Measurements from ENCODE around the gene SLC11A2.
"Not testable (repeated sequence)": the region's sequence is repeated elsewhere in the genome, so short reads cannot be mapped to it uniquely, and the experiment has no call there.

Gene SLC11A2

GRCh38 chr12:51025338-51025835, 797 bp downstream of the SLC11A2 start:
- no peak for DNase-seq

DNA sequence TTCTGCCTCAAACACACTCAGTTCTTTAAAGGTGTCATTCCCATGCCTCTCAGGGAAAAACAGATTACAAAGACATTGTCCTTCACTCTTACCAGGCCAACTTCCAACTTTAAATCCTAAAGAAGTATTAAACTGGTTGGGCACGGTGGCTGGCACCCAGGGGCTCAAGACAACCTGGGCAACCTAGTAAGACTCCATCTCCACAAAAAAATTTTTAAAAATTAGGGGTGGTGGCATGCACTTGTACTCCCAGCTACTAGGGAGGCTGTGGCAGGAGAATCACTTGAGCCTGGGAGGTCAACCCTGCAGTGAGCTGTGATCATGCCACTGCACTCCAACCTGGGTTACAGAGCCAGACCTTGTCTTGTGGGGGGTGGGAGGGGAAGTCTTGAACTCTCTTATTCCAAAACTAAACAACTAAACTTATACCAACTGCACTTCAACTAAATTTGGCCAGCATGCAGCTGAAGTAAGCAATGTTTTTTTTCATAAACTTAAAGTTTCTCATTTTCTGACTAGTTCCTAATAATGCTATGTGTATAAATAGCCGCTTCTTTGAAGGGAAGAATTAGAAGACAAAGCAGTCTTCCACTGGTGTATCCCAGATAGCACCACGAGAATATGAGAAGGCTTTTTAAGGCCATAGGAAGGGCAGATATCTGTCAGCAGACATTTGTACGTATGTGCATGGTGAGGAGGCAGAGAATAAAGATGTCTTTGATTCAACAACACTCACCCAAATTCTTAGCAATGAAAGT, 2.4 kb downstream of the SLC11A2 start:
- DNase-seq: no peak

- no peak for DNase-seq
Measured at GRCh38 chr12:51021694-51022093, 4.5 kb downstream of the SLC11A2 start.

DNA sequence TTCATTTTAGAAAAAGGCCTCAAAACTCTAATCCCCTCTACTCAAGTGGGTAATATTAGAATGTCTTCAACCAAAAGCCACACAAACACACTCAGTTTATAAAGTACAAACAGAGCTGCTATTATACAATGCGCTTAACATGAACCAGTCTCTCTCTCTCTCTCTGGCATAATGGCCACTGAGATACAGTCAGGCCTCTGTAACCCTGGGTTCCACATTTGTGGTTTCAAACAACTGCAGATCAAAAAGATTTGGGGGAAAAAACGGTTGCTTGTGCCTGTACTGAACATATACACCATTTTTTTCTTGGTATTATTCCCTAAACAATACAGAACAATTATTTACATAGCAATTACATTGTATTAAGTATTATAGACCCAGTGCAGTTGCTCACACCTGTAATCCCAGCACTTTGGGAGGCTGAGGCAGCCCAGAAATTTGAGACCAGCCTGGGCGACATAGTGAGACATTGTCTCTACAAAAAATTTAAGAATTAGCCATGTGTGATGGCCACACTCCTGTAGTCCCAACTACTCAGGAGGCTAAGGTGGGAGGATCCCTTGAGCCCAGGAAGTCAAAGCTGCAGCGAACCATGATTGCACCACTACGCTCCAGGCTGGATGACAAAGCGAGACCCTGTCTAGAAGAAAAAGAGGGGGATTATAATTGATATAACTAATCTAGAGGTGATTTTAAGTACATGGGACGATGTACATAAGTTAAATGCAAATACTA, 5.6 kb downstream of the SLC11A2 start:
- no peak for DNase-seq

DNA sequence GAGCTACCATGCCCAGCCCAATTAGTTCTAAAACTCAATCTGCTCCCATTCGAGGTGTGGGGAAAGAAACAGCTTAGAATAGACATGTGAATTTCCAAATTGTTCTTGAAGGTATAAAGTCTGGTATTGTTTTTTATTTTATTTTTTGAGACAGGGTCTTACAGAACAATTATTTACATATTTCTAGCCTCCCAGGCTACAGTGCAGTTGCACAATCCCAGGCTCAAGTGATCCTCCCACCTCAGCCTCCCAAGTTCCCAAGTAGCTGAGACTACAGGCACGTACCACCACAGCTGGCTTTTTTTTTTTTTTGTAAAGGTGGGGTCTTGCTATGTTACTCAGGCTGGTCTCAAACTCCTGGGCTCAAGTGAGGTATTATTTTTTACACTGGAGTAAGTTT, 6.3 kb downstream of the SLC11A2 start:
- no peak for DNase-seq

- DNase-seq: no peak
Measured at GRCh38 chr12:51018956-51019355, 7.2 kb downstream of the SLC11A2 start.

DNA sequence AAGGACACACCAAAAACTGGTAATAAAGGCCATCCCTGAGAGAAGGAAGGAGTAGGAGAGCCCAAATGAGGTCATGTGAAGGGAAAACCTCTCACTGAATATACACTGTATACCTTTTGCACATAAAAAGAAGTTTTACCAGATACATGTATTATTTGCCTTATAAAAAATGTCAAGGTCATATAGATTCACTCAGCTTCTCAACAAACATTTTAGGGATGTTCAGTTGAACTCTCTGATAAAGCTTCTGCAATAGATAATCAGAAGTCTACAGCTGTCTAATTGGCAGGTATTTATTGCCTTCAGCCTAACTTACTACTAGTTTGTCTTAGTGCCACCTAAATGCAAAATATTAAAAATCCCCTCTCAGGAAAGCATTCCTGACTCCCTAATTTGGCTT, 8.7 kb downstream of the SLC11A2 start:
- no peak for DNase-seq

- not testable (repeated sequence) for DNase-seq
Measured at GRCh38 chr12:51014467-51014866, 11.7 kb downstream of the SLC11A2 start.

GRCh38 chr12:51013441-51013840, 12.7 kb downstream of the SLC11A2 start:
- no peak for DNase-seq

- no peak for DNase-seq
Measured at GRCh38 chr12:51012570-51013236, 13.5 kb downstream of the SLC11A2 start.

DNA sequence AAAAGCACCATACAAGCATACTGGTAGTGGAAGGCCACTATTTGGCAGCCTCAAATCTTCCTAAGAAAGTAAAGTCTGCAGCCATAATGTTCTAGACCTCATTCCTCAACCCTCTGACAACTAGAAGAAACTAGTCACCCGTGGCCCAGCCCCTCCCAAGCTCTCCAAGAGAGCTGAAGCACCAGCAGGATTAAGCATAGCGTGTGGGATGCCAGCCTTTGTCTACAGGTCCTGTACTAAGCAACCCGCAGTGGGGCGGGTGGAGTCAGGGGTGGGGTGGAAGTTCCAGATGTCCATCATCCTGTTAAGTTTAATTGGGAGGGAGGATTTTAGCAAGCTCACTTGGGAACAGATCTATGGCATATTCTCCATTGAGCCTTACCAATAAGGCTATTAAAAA, 14.2 kb downstream of the SLC11A2 start:
- DNase-seq: no peak

- no peak for DNase-seq
Measured at GRCh38 chr12:51009056-51009440, 17.1 kb downstream of the SLC11A2 start.

DNA sequence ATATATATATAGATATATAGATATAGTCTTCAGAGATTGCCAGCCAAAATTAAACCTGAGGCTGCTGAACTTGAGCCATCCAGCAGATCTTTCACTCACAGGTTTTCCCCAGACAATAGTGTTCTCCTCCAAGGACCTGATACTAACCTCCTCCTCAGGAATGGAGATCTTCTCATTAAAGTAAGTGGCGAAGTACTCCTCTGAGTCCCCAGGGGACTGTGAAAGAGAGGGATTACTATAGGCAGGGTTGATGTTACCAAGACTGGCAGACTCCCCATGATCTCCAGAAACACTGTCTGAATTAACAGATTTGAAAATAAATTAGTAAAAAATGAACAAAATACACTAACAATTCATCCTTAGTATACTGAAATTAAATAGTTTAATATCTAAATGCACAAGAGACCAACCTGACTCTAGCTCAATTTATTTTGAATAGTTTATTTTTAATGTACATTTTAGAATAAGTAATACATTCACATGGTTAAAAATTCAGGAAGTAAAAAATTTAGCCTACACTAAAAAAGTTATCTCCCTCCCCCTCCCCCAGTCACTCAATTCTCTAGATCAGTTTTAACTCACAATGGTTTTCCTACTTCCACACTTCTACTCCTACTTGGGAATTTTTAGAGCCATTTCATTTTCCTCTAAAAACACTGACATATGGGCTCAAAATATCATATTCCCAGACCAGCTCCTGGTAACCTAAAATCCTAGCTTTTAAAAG, 17.7 kb downstream of the SLC11A2 start:
- DNase-seq: no peak

GRCh38 chr12:51005671-51006070, 20.5 kb downstream of the SLC11A2 start:
- no peak for DNase-seq

- DNase-seq: no peak
Measured at GRCh38 chr12:51005030-51005429, 21.2 kb downstream of the SLC11A2 start.

- no peak for DNase-seq
Measured at GRCh38 chr12:51004504-51004903, 21.7 kb downstream of the SLC11A2 start.

GRCh38 chr12:51001799-51002198, 24.4 kb downstream of the SLC11A2 start:
- DNase-seq: no peak

GRCh38 chr12:51000245-51000644, 25.9 kb downstream of the SLC11A2 start:
- DNase-seq: no peak

DNA sequence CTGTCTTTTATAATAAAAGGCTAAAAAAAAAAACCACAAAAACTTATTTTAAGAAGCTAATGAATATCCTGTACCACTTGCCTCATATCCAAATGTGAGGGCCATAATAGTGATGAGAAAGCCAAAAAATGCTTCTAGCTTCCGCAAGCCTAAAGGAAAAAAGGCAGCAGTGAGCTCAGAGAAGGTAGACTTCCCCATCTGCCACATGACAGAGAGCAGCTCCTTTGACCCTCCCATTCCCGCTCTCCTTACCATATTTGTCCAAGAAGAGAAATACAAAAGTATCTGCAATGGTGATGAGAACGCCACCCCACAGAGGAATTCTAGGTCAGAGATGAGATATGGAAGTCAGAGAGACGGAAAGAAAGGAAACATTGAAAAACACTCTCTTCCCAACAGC, 27.1 kb downstream of the SLC11A2 start:
- no peak for DNase-seq

DNA sequence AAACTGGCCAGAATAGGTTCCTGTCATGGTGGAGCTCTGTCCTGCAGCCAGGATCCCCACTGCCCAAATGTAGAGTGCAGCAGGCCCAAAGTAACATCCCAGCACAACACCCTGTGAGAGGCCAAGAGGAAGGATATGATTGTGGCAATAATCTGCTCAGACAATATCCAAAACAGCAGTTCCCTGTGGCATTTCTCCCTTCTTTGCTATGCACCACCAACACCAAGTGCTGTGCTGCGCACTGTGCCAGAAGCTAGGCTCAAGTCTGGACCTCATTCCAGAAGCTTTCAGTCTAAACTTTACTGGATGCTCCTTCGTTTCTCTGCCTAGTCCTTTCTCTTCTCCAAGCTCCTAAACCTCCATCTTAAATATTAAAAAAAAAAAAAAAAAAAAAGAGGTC, 33.4 kb downstream of the SLC11A2 start:
- DNase-seq: no peak

- DNase-seq: no peak
Measured at GRCh38 chr12:50991291-50991690, 34.9 kb downstream of the SLC11A2 start.

DNA sequence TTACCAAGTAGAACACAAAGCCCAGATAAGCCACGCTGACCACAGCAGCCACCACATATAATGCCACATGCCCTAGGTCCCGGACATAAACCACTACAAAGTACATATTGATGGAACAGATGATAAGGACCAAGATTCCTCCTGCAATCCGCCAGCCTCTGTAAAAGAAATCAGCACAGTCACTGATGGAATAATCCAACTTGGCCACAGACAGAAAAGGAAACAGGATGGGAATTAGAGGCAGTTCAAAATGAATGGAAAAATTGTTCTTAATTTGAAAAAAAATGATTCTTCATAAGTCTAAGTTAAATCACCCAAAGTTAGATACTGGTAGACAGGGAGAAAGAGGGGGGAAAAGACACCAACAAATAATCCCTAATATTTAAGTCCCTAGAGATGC, 35.4 kb downstream of the SLC11A2 start:
- DNase-seq: no peak

GRCh38 chr12:50990147-50990727, 35.9 kb downstream of the SLC11A2 start:
- no peak for DNase-seq

Data from NCI-H2171 (cell line).